SK-N-SH (cell line): ENCODE data around the gene PRPF6.

Experiments used
- CTCF ChIP-seq: fragments of 200-600 bp; sonication (generic); IDR thresholded peaks from 2 replicates; pipeline ENCODE4 v1.6.1; 2017; ENCODE audit warnings: antibody characterized with exemption, mild to moderate bottlenecking, moderate library complexity
- FOSL2 ChIP-seq: IDR thresholded peaks from 2 replicates; pipeline ENCODE4 v1.4.0; 2012; ENCODE audit warnings: low read depth, mild to moderate bottlenecking, moderate library complexity, borderline replicate concordance
- PBX3 ChIP-seq: IDR thresholded peaks from 2 replicates; pipeline ENCODE4; 2012
- POLR2AphosphoS5 ChIP-seq: IDR thresholded peaks from 2 replicates; pipeline ENCODE4 v1.6.1; 2012; ENCODE audit warnings: low read depth, low read length
- SIN3A ChIP-seq: IDR thresholded peaks from 2 replicates; pipeline ENCODE4 v1.6.1; 2012; ENCODE audit warnings: low read depth, mild to moderate bottlenecking, low read length, moderate library complexity, borderline replicate concordance
- ZBTB33 ChIP-seq: IDR thresholded peaks from 2 replicates; pipeline ENCODE4 v1.4.0; 2012; ENCODE audit warnings: low read depth, borderline replicate concordance
- TF ChIP-seq, protein P1 (sequence below): IDR thresholded peaks from 2 replicates; pipeline ENCODE4 v1.4.0; 2012; ENCODE audit warnings: low read depth, borderline replicate concordance
- TF ChIP-seq, protein P2 (sequence below): IDR thresholded peaks from 2 replicates; pipeline ENCODE4 v1.4.0; 2012; ENCODE audit warnings: low read depth
- TF ChIP-seq, protein P3 (sequence below): IDR thresholded peaks from 2 replicates; pipeline ENCODE4 v1.6.1; 2012; ENCODE audit warnings: mild to moderate bottlenecking, low read depth, low read length, moderate library complexity

GRCh38 chr20:63942969-63943807 lies 37.7 kb upstream of the PRPF6 start:
- TF ChIP-seq SIN3A (no peak), PBX3 (no peak), CTCF (no peak), FOSL2 (no peak), ZBTB33 (no peak), POLR2AphosphoS5 (no peak)
- TF ChIP-seq, protein P1, sequence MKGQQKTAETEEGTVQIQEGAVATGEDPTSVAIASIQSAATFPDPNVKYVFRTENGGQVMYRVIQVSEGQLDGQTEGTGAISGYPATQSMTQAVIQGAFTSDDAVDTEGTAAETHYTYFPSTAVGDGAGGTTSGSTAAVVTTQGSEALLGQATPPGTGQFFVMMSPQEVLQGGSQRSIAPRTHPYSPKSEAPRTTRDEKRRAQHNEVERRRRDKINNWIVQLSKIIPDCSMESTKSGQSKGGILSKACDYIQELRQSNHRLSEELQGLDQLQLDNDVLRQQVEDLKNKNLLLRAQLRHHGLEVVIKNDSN = no peak
- TF ChIP-seq, protein P2, sequence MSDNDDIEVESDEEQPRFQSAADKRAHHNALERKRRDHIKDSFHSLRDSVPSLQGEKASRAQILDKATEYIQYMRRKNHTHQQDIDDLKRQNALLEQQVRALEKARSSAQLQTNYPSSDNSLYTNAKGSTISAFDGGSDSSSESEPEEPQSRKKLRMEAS = no peak
- TF ChIP-seq, protein P3, sequence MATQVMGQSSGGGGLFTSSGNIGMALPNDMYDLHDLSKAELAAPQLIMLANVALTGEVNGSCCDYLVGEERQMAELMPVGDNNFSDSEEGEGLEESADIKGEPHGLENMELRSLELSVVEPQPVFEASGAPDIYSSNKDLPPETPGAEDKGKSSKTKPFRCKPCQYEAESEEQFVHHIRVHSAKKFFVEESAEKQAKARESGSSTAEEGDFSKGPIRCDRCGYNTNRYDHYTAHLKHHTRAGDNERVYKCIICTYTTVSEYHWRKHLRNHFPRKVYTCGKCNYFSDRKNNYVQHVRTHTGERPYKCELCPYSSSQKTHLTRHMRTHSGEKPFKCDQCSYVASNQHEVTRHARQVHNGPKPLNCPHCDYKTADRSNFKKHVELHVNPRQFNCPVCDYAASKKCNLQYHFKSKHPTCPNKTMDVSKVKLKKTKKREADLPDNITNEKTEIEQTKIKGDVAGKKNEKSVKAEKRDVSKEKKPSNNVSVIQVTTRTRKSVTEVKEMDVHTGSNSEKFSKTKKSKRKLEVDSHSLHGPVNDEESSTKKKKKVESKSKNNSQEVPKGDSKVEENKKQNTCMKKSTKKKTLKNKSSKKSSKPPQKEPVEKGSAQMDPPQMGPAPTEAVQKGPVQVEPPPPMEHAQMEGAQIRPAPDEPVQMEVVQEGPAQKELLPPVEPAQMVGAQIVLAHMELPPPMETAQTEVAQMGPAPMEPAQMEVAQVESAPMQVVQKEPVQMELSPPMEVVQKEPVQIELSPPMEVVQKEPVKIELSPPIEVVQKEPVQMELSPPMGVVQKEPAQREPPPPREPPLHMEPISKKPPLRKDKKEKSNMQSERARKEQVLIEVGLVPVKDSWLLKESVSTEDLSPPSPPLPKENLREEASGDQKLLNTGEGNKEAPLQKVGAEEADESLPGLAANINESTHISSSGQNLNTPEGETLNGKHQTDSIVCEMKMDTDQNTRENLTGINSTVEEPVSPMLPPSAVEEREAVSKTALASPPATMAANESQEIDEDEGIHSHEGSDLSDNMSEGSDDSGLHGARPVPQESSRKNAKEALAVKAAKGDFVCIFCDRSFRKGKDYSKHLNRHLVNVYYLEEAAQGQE = no peak
